Measurements from ENCODE around the gene PTPRM. TPM values are rescaled to one million over a fixed set of nuclear protein-coding genes. Genes with fewer than 3 reads are reported as not detected.

Gene PTPRM
- total and polyA plus RNA-seq, 2 of the 8 experiments (the other 6 are each of a cell fraction or from before 2014, with no cell fraction given) = 4.1 to 7.0 TPM

- TF ChIP-seq CHD7 (IDR thresholded peaks at IDR 0.05; ENCODE audit: insufficient replicate concordance, low read length) = no peak
- TF ChIP-seq KDM4A (IDR thresholded peaks at IDR 0.05; ENCODE audit: low read depth, low read length, severe bottlenecking) = no peak
- TF ChIP-seq SRF (IDR thresholded peaks at IDR 0.05; ENCODE audit: low read depth, low read length) = no peak
- no peak for TF ChIP-seq MAX (IDR thresholded peaks at IDR 0.05)
- TF ChIP-seq CEBPB (IDR thresholded peaks at IDR 0.05; ENCODE audit: low read depth, low read length) = no peak
- no peak for TF ChIP-seq MAFK (IDR thresholded peaks at IDR 0.05; ENCODE audit: low read depth, low read length)
- no peak for TF ChIP-seq TEAD4 (IDR thresholded peaks at IDR 0.05; ENCODE audit: low read depth, low read length)
- no peak for TF ChIP-seq CBX8 (IDR thresholded peaks at IDR 0.05; ENCODE audit: borderline replicate concordance, low read depth, low read length)
- no peak for TF ChIP-seq TCF12 (IDR thresholded peaks at IDR 0.05; ENCODE audit: low read depth, low read length)
- no peak for TF ChIP-seq SP2 (IDR thresholded peaks at IDR 0.05; ENCODE audit: low read length)
- no peak for TF ChIP-seq RBBP5 (IDR thresholded peaks at IDR 0.05; ENCODE audit: borderline replicate concordance, low read depth, low read length)
These were observed 280.4 kb downstream of the PTPRM start (continued) for GRCh38 chr18:7847357-7848053.
